ENCODE measurements around the gene CDC25C.
A peak's percentile ranks its signal among the peaks of the same experiment; 100 is the strongest.
"Not testable (repeated sequence)": the region's sequence is repeated elsewhere in the genome, so short reads cannot be mapped to it uniquely, and the experiment has no call there.

The CDC25C gene

GRCh38 chr5:138349852-138350562 lies 18.4 kb upstream of the CDC25C start:
- DNase-seq (ENCODE audit: low read depth in 2 of 3, low spot score in 1 of 3), result no peak

GRCh38 chr5:138346889-138347288 lies 15.3 kb upstream of the CDC25C start:
- no peak for DNase-seq (ENCODE audit: low read depth in 2 of 3, low spot score in 1 of 3)

GRCh38 chr5:138344887-138345622 lies 13.5 kb upstream of the CDC25C start:
- DNase-seq (ENCODE audit: low read depth in 2 of 3, low spot score in 1 of 3), result no peak

GRCh38 chr5:138340008-138340407 lies 8.4 kb upstream of the CDC25C start:
- no peak for DNase-seq (ENCODE audit: low read depth in 2 of 3, low spot score in 1 of 3)

GRCh38 chr5:138339464-138339863 lies 7.9 kb upstream of the CDC25C start:
- no peak for DNase-seq (ENCODE audit: low read depth in 2 of 3, low spot score in 1 of 3)

- DNase-seq (ENCODE audit: low read depth in 2 of 3, low spot score in 1 of 3), result no peak
These were observed 7.5 kb upstream of the CDC25C start for GRCh38 chr5:138339091-138339456.

- DNase-seq (ENCODE audit: low read depth in 2 of 3, low spot score in 1 of 3), result no peak
These were observed 6.9 kb upstream of the CDC25C start for GRCh38 chr5:138338411-138339090.

- peak; percentile 86 to 87 (median 86) for DNase-seq (ENCODE audit: low read depth in 2 of 3, low spot score in 1 of 3)
These were observed 6.2 kb upstream of the CDC25C start, which contains the start of gene FAM53C for GRCh38 chr5:138337685-138338410. FAM53C (plus strand) TSS chr5:138338266; CDS start chr5:138341336, 3,070 bp downstream.

GRCh38 chr5:138336952-138337684 lies 5.5 kb upstream of the CDC25C start:
- peak in 1 of 3 donors; percentile 69 for DNase-seq (ENCODE audit: low read depth in 2 of 3, low spot score in 1 of 3)

- DNase-seq (ENCODE audit: low read depth in 2 of 3, low spot score in 1 of 3), result no peak
These were observed 3.4 kb upstream of the CDC25C start for GRCh38 chr5:138334867-138335447.

- DNase-seq (ENCODE audit: low read depth in 2 of 3, low spot score in 1 of 3), result no peak
These were observed 673 bp downstream of the CDC25C start for GRCh38 chr5:138330813-138331448.

GRCh38 chr5:138318211-138318610 lies 13.4 kb downstream of the CDC25C start:
- not testable (repeated sequence) for DNase-seq (ENCODE audit: low read depth in 2 of 3, low spot score in 1 of 3)

- no peak for DNase-seq (ENCODE audit: low read depth in 2 of 3, low spot score in 1 of 3)
These were observed 15.2 kb downstream of the CDC25C start for GRCh38 chr5:138316355-138316754.

- no peak for DNase-seq (ENCODE audit: low read depth in 2 of 3, low spot score in 1 of 3)
These were observed 15.8 kb downstream of the CDC25C start for GRCh38 chr5:138315751-138316278.

- no peak for DNase-seq (ENCODE audit: low read depth in 2 of 3, low spot score in 1 of 3)
These were observed 25.8 kb downstream of the CDC25C start for GRCh38 chr5:138305797-138306196.

- no peak for DNase-seq (ENCODE audit: low read depth in 2 of 3, low spot score in 1 of 3)
These were observed 28.2 kb downstream of the CDC25C start for GRCh38 chr5:138303372-138303771.

- DNase-seq (ENCODE audit: low read depth in 2 of 3, low spot score in 1 of 3), result no peak
These were observed 42.3 kb downstream of the CDC25C start for GRCh38 chr5:138289296-138289695.

- DNase-seq (ENCODE audit: low read depth in 2 of 3, low spot score in 1 of 3), result no peak
These were observed 44.4 kb downstream of the CDC25C start for GRCh38 chr5:138287246-138287645.

- no peak for DNase-seq (ENCODE audit: low read depth in 2 of 3, low spot score in 1 of 3)
These were observed 48.5 kb downstream of the CDC25C start for GRCh38 chr5:138282920-138283742.
